HG03060 (cell line): Measurements from ENCODE around the gene CRYBA2.

Experiments used
- ATAC-seq: cut with Tn5 transposase; IDR thresholded peaks from one replicate; pipeline ENCODE4 v1.9.1; 2021; ENCODE audit warnings: low read depth, moderate number of reproducible peaks; ENCODE audit not compliant: unreplicated experiment

CRYBA2 gene

GRCh38 chr2:218983263-218983933, 9.8 kb downstream of the CRYBA2 start:
- no peak for ATAC-seq

GRCh38 chr2:218982586-218983262, 10.5 kb downstream of the CRYBA2 start:
- ATAC-seq = no peak

GRCh38 chr2:218981881-218982585, 11.2 kb downstream of the CRYBA2 start:
- no peak for ATAC-seq

GRCh38 chr2:218981390-218981880, 11.8 kb downstream of the CRYBA2 start:
- ATAC-seq = no peak

GRCh38 chr2:218980735-218981389, 12.4 kb downstream of the CRYBA2 start:
- no peak for ATAC-seq

- no peak for ATAC-seq
These were observed 13.1 kb downstream of the CRYBA2 start for GRCh38 chr2:218979846-218980734.

GRCh38 chr2:218975060-218975777, 18.0 kb downstream of the CRYBA2 start:
- no peak for ATAC-seq

GRCh38 chr2:218970894-218971293, 22.3 kb downstream of the CRYBA2 start:
- ATAC-seq = no peak

GRCh38 chr2:218964041-218964771, 29.0 kb downstream of the CRYBA2 start:
- no peak for ATAC-seq

GRCh38 chr2:218963601-218964000, 29.6 kb downstream of the CRYBA2 start:
- no peak for ATAC-seq

GRCh38 chr2:218962859-218963492, 30.2 kb downstream of the CRYBA2 start:
- no peak for ATAC-seq

- ATAC-seq = no peak
These were observed 31.3 kb downstream of the CRYBA2 start for GRCh38 chr2:218961651-218962570.

- no peak for ATAC-seq
These were observed 32.0 kb downstream of the CRYBA2 start for GRCh38 chr2:218961229-218961628.

GRCh38 chr2:218960309-218961165, 32.7 kb downstream of the CRYBA2 start:
- no peak for ATAC-seq

- ATAC-seq = no peak
These were observed 33.4 kb downstream of the CRYBA2 start for GRCh38 chr2:218959761-218960308.

- ATAC-seq = peak; percentile 84
These were observed 34.0 kb downstream of the CRYBA2 start, which contains the start of gene CDK5R2 for GRCh38 chr2:218959141-218959731. Gene CDK5R2, plus strand, starts transcription at chr2:218959666. Its CDS starts 155 bp downstream, at chr2:218959821.
